GM21825 (cell line): ENCODE measurements around the gene ZNF830.
"Not testable (repeated sequence)": the region's sequence is repeated elsewhere in the genome, so short reads cannot be mapped to it uniquely, and the experiment has no call there.

ENCODE experiments used
- ATAC-seq: cut with Tn5 transposase; IDR thresholded peaks from one replicate; pipeline ENCODE4 v1.9.1; 2021; ENCODE audit warnings: mild to moderate bottlenecking, moderate library complexity; ENCODE audit not compliant: unreplicated experiment

ZNF830 gene

GRCh38 chr17:34990921-34991365 lies 29.6 kb downstream of the ZNF830 start:
- ATAC-seq, result no peak

GRCh38 chr17:34991606-34992005 lies 30.3 kb downstream of the ZNF830 start:
- ATAC-seq, result no peak

DNA sequence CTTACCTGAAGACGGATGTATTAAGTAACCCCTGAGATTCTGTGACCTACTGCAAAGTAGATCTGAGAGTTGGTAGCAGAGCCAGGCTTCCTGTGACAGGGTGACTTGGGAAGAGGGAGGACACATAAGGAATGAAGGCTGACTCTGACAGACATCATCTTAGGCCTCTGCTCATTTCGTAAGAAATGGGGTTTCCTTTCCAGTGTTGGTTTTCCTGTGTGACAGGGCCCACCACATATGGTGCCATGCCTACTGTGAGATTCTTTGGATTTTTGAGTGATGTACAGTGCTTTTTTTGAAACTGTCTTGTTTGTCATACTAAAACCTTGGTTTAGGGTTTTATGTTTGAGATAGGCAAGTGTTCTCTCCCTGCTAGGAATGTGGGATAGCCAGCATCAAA lies 31.7 kb downstream of the ZNF830 start:
- ATAC-seq, result no peak

- ATAC-seq, result no peak
These were observed 35.3 kb downstream of the ZNF830 start for GRCh38 chr17:34996422-34997285.

DNA sequence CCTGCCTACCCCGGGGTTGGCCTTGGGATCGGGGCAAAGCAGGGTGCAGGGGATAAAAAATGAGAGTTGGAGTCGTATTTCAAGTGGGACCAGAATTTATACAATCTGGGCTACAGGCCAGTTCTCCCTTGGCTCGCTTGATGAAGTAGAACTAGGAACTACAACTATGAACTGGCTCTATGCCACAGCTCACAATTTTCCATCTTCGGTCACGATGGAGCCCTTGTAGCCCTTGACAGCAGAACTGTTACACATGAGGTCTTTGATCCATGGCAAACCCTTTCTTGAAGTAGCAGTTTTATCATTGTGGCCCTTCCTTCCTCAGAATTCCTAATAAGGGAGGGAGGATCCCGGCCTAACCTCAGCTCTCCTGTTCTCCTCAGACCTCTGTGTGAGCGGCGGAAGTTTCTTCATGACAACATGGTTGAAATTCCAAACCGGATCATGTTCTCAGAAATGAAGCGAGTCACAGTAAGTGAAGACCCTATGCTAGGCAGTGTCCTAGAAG lies 36.1 kb downstream of the ZNF830 start:
- ATAC-seq, result no peak

GRCh38 chr17:34998205-34998604 lies 36.9 kb downstream of the ZNF830 start:
- ATAC-seq, result no peak

GRCh38 chr17:34999456-34999855 lies 38.1 kb downstream of the ZNF830 start:
- ATAC-seq, result no peak

GRCh38 chr17:35000965-35001364 lies 39.6 kb downstream of the ZNF830 start:
- ATAC-seq, result not testable (repeated sequence)

- no peak for ATAC-seq
These were observed 40.2 kb downstream of the ZNF830 start for GRCh38 chr17:35001549-35001948.

- no peak for ATAC-seq
These were observed 41.7 kb downstream of the ZNF830 start for GRCh38 chr17:35002876-35003551.

GRCh38 chr17:35003778-35004177 lies 42.4 kb downstream of the ZNF830 start:
- no peak for ATAC-seq

DNA sequence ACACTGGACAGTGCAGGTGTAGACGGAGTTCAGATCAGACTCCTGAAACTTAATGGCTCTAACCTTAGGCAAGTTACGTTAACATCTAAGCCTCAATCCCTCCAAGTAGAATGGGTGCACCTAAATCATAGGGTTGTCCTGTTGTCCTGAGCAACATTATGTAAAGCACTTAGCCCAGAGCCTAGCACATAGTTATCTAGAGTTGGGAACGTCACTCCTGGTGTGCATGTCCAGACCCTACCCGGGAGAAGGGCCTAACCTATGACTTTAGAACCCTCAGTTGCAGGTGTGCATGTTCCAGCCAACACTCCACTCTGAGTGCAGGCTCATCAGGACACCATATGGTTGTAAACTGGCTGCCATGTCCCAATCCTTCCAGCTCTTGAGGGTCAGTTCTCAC lies 45.0 kb downstream of the ZNF830 start:
- ATAC-seq, result no peak

- no peak for ATAC-seq
These were observed 45.6 kb downstream of the ZNF830 start for GRCh38 chr17:35006961-35007360.

GRCh38 chr17:35010093-35010492 lies 48.8 kb downstream of the ZNF830 start:
- ATAC-seq, result no peak

DNA sequence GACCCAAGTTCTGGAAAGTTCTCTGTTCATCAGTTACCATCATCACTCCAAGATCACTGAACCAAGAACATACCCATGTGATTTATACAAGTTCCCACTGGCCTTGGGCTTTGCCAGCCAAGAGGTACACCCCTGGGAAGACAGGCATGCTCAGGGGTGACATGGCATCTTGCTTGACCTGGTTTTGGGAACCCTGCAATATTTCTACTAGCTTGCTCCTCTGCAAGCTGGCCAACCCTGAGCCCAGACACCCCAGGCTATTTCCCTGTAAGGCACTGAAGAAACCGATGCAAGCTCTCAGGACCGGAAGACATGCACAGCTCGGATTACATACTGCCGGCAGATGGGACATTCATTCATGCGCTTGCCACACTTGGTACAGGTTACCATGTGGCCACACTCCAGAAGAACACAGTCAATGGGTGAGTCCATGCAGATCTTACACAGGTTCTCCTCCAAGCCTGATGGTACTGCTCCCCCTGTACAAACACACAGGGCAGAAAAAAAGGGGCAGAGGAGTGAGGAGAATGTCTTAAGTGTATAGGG lies 50.4 kb downstream of the ZNF830 start:
- ATAC-seq, result no peak
